ENCODE measurements around the gene PRKAR1B.
"Not testable (repeated sequence)": the region's sequence is repeated elsewhere in the genome, so short reads cannot be mapped to it uniquely, and the experiment has no call there.

GRCh38 chr7:611837-612236 lies 115.2 kb downstream of the PRKAR1B start:
- TF ChIP-seq CTCF, POLR2A (IDR thresholded peaks at IDR 0.05): not testable (repeated sequence)

All from thyroid gland (tissue), 4 donors.